ENCODE measurements around the gene HOXB5. TPM values are rescaled to one million over a fixed set of nuclear protein-coding genes. Genes with fewer than 3 reads are reported as not detected.

HOXB5 gene
- total RNA-seq, result not detected

GRCh38 chr17:48593126-48593829 is at the start of gene HOXB5:
Gene HOXB5, minus strand, starts transcription at chr17:48593779. Its CDS starts 97 bp downstream, at chr17:48593682.

GRCh38 chr17:48626245-48627117 is 32.9 kb upstream of the HOXB5 start, which contains the start of gene HOXB9:
Gene HOXB9, minus strand, starts transcription at chr17:48626358. Its CDS starts 89 bp downstream, at chr17:48626269.

GRCh38 chr17:48615047-48615962 is 21.7 kb upstream of the HOXB5 start, which contains the start of gene HOXB8:
Gene HOXB8, minus strand, starts transcription at chr17:48615292. Its CDS starts 588 bp downstream, at chr17:48614704.

GRCh38 chr17:48610282-48611211 is 17.0 kb upstream of the HOXB5 start, which contains the start of gene HOXB7:
Gene HOXB7, minus strand, starts transcription at chr17:48611017. Its CDS starts 99 bp downstream, at chr17:48610918.

GRCh38 chr17:48604770-48605329 is 11.3 kb upstream of the HOXB5 start, which contains the start of gene HOXB6:
Gene HOXB6, minus strand, starts transcription at chr17:48604986. Its CDS starts 6,836 bp downstream, at chr17:48598150.

GRCh38 chr17:48589831-48590606 is 3.6 kb downstream of the HOXB5 start, which contains the start of gene HOXB3:
Gene HOXB3, minus strand, starts transcription at chr17:48590241. Its CDS starts 37,767 bp downstream, at chr17:48552474.

GRCh38 chr17:48577946-48578615 is 15.5 kb downstream of the HOXB5 start, which contains the start of gene HOXB4:
Gene HOXB4, minus strand, starts transcription at chr17:48578350. Its CDS starts 31 bp downstream, at chr17:48578319.

GRCh38 chr17:48545022-48545375 is 48.6 kb downstream of the HOXB5 start, which contains the start of gene HOXB2:
Gene HOXB2, minus strand, starts transcription at chr17:48545109. Its CDS starts 198 bp downstream, at chr17:48544911.

Small RNA genes lying within 50 kb of the gene (small RNA-seq; reads per million reads assigned to genes)
- gene MIR196A1, result not detected

Other genes starting within 250 kb of the HOXB5 start
- gene SKAP1, start 163.6 kb downstream of the HOXB5 start, total RNA-seq, result 0.92 TPM
- not detected for gene HOXB1, start 62.8 kb downstream of the HOXB5 start, total RNA-seq
- not detected for gene HOXB2, start 48.7 kb downstream of the HOXB5 start, total RNA-seq
- gene HOXB4, start 15.4 kb downstream of the HOXB5 start, total RNA-seq, result not detected
- not detected for gene HOXB3, start 3.5 kb downstream of the HOXB5 start, total RNA-seq
- not detected for gene HOXB6, start 11.2 kb upstream of the HOXB5 start, total RNA-seq
- gene HOXB7, start 17.2 kb upstream of the HOXB5 start, total RNA-seq, result not detected
- gene HOXB8, start 21.5 kb upstream of the HOXB5 start, total RNA-seq, result not detected
- gene HOXB9, start 32.6 kb upstream of the HOXB5 start, total RNA-seq, result not detected
- not detected for gene PRAC1, start 128.7 kb upstream of the HOXB5 start, total RNA-seq
- not detected for gene PRAC2, start 129.4 kb upstream of the HOXB5 start, total RNA-seq
- not detected for gene HOXB13, start 135.0 kb upstream of the HOXB5 start, total RNA-seq
- gene TTLL6, start 223.4 kb upstream of the HOXB5 start, total RNA-seq, result 0.46 TPM
- gene CALCOCO2, start 237.3 kb upstream of the HOXB5 start, total RNA-seq, result 21.7 TPM